22Rv1 (cell line): ENCODE measurements around the gene TNFRSF25.

ENCODE experiments used
- H3K27ac ChIP-seq: fragments of 450-650 bp; 2 replicates; pipeline ENCODE4 v1.5.1; 2017
- ZFX ChIP-seq: fragments of 450-650 bp; IDR thresholded peaks from 2 replicates; pipeline ENCODE4 v1.6.1; 2017; ENCODE audit warnings: antibody characterized with exemption, borderline replicate concordance
- TF ChIP-seq, protein P1 (sequence below): fragments of 450-650 bp; IDR thresholded peaks from 2 replicates; pipeline ENCODE4 v1.5.1; 2017; ENCODE audit warnings: mild to moderate bottlenecking

The TNFRSF25 gene

DNA sequence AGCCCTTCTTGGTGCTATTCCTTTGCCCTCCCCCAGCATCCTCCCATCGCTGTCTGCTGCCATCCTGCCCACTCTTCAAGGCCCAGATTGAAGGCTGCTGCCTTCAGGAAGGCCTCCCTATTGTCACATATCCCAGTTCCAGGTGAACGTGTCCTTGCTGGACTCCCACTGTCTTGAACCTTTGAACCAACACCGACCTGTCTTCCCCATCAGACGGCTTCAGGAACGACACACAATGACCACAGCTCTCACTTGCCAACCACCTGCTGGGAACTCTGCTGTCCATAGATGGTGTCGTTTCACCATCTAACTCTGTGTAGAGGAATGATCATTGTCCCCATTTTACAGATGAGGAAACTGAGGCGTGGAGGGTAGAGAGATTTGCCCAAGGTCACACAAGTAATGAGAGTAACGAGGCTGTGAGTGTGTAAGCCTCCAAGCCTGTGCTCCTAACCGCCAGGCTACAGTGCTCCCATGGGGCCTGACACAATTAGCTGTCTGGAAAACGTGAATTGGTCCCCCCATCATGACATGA, 35.4 kb upstream of the TNFRSF25 start:
- no peak for TF ChIP-seq ZFX
- TF ChIP-seq, protein P1, sequence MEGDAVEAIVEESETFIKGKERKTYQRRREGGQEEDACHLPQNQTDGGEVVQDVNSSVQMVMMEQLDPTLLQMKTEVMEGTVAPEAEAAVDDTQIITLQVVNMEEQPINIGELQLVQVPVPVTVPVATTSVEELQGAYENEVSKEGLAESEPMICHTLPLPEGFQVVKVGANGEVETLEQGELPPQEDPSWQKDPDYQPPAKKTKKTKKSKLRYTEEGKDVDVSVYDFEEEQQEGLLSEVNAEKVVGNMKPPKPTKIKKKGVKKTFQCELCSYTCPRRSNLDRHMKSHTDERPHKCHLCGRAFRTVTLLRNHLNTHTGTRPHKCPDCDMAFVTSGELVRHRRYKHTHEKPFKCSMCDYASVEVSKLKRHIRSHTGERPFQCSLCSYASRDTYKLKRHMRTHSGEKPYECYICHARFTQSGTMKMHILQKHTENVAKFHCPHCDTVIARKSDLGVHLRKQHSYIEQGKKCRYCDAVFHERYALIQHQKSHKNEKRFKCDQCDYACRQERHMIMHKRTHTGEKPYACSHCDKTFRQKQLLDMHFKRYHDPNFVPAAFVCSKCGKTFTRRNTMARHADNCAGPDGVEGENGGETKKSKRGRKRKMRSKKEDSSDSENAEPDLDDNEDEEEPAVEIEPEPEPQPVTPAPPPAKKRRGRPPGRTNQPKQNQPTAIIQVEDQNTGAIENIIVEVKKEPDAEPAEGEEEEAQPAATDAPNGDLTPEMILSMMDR: no peak
- no peak overlapping the region for H3K27ac ChIP-seq

DNA sequence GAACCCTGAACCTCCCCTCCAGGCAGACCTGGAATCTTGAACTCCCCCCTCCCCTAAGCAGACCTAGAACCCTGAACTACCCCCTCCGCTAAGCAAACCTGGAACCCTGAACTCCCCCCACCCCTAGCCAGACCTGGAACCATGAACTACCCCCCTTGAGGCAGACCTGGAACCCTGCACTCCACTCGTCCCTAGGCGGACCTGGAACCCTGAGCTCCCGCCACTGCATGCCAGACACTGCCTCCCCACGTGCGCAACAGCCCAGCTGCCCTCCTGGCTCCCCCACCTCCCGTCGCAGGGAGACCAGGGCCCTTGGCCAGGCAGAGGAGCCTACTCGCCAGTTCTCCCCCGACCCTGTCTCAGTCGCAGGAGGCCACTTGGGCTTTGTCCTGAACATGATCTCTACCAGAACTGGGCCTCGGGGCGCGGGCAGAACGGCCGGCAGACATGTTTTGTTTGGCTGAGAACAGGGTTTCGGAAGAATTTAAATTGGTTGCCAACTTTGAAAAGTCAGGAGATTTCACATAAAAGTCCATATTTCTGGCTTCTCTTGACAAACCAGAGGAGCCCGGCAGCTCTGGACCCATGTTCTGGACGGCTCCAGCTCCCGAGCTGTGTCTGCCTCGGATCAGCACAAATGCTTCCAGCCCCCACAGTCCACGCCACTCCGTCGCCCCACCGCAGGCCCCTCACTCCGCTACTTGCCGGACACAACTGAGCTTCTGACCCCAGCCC, 34.7 kb upstream of the TNFRSF25 start:
- H3K27ac ChIP-seq: no peak overlapping the region
- TF ChIP-seq, protein P1: no peak
- TF ChIP-seq ZFX: no peak

DNA sequence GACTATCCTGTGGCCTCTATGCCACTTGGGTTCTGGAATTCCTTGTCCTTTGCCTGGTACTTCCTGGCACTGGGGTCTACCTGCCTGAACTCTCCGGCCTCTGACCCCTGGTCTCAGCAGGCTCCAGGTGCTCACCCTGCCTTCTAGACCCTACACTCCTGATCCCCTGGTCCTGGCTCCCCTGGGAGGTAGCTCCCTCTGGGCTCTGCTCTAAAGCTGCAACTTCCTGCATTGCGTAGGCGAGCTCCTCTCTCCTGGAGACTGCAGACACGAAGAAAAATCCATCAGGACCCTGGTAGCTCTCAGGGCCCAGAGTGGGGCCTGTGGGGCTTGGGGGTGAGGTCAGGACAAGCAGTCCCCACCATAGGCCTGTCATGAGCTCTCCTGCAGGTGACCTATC, 33.3 kb upstream of the TNFRSF25 start:
- H3K27ac ChIP-seq: no peak overlapping the region
- TF ChIP-seq, protein P1: no peak
- no peak for TF ChIP-seq ZFX

DNA sequence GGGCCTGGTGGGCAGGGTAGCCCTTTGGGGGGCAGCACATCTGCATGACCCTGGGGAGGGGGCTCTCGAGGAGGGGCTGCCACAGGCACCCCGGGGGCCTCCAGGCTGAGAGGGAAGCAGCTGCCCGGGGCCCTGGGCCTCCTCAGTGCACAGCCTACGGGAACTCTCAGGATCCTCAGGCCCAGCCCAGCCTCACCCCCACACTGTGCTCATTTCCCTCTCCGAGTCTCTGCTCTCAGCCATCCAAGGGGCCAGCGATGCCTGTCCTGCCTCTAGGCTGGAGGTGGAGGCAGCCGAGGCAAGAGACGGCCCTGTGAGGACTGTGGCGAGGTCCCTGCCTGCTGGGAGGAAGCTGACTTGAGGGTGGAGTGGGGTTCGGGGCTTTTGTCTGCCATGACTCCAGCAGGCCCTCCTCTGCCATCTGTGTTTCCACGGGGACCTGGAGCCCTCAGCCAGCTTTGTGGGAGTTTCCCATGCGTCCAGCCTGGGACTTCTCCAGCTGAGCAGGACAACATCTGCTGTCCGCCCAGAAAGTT, 32.7 kb upstream of the TNFRSF25 start:
- TF ChIP-seq ZFX: no peak
- TF ChIP-seq, protein P1: no peak
- H3K27ac ChIP-seq: no peak overlapping the region

DNA sequence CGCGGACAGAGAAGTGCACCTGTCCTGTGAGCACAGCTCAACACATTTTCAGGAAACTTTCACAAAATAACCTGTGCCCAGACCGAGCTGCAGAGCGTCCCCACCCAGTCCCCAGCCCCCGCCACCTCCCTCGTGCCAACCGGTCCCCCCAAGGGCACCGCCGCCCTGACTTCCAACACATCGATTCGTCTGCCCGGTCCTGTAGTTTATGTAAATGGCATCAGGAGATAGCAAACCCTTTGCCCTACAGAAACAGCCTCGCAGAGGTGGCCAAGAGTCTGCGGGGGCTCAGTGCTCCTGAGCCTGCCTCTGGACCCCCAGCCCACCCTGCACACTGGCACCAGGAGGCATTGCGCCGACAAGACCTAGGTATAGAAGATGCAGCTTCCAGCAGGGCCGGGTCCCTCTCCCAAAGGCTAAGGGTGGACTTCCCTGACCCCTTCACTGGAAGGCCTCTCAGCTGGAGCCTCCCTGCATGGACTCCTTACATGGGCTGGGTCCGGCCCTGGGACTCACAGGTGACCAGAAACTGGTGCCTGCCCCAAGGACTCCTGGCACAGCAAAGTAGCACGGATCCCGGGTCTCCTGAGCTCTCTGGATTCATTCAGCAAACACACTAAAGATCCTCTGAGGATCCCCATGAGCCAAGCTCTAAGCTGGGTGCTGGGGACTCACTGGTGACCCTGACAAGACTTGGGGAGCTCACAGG, 32.0 kb upstream of the TNFRSF25 start:
- no peak for TF ChIP-seq ZFX
- TF ChIP-seq, protein P1: no peak
- H3K27ac ChIP-seq: no peak overlapping the region

DNA sequence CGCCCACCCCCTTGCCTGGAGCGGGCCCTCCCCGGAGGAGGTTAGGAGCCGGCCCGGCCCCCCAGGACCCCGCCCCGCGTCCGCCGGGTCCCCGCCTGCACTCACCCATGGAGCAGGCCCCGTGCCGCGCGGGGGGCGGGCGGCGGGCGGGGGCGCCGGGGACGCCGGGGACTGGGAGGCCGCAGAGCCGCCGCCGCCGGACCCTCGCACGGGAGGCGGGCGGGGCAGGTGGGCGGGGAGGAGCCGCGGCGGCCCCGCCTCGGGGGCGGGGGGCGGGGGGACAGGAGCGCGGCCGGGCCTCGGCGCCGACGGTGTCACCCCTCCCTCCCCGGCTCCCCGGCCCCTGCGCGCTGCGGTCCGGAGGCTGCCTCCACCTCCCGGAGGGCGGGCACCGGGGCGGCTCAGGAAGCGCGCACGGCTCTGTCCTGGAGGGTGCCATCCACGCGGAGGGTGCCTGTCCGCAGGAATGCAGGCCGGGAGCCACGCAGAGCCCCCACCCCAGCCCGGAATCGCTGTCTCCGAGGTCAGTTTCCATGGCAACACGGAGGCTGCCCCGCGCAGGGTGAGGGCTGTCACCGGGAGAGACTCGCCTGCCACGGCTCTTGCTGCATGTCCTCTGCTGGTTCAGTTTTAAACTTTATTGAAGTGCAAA, 31.4 kb upstream of the TNFRSF25 start:
- TF ChIP-seq, protein P1: no peak
- TF ChIP-seq ZFX: no peak
- no peak overlapping the region for H3K27ac ChIP-seq

DNA sequence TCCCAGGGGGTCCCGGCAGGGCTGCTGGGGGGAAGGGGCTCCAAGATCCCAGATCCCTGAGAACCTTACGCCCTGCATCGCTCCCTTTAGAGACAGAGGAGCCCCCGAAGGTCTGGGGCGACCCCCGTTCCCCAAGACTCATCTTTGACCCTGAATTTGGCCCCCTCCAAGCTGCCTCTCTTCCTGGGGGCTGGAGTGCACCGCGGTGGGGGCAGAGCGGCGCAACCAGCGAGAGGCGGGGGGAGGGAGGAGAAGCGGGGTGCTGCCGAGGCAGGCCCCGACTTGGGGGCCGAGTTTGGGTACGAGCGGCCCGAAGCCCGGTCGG, 30.9 kb upstream of the TNFRSF25 start:
- H3K27ac ChIP-seq: no peak overlapping the region

More for the DNA sequence above, 30.9 kb upstream of the TNFRSF25 start:
- TF ChIP-seq, protein P1: no peak
- TF ChIP-seq ZFX: no peak
